Sigmoid colon (tissue), 4 donors: Measurements from ENCODE around the gene PCBP3.

Experiments
- CTCF ChIP-seq, 4 experiments: fragments of 450-650 bp in 3 of 4; fragments of 200-600 bp in 1 of 4; IDR thresholded peaks; one replicate each; pipeline ENCODE4 v1.5.1; 2016 to 2019; ENCODE audit warnings: antibody characterized with exemption in 4 of 4, mild to moderate bottlenecking in 3 of 4, moderate library complexity in 2 of 4
- POLR2AphosphoS5 ChIP-seq, 4 donors: sonication (generic); formaldehyde crosslinking; IDR thresholded peaks; one replicate each; pipeline ENCODE4 v1.6.1; 2017; ENCODE audit warnings: antibody characterized with exemption in 4 of 4

GRCh38 chr21:45980697-45981096 lies 337.2 kb downstream of the PCBP3 start:
- no peak for TF ChIP-seq CTCF (IDR thresholded peaks at IDR 0.05)
- TF ChIP-seq POLR2AphosphoS5 (IDR thresholded peaks at IDR 0.05) = no peak
